Natural killer cell (primary cell): ENCODE data around the gene TPMT. TPM values are rescaled to one million over a fixed set of nuclear protein-coding genes. Genes with fewer than 3 reads are reported as not detected.

Experiments used
- ATAC-seq, 3 donors: fragments of 150-1000 bp in 2 of 3; fragments of 200-7000 bp in 1 of 3; cut with Tn5 transposase; 1 replicate in 1 of 3; 2 replicates in 2 of 3; pipeline ENCODE4 v1.10.0; 2021; ENCODE audit warnings: mild to moderate bottlenecking in 2 of 3, moderate library complexity in 2 of 3
- DNase-seq, 2 donors: peaks; one replicate each; pipeline versions ENCODE4 v3.0.0 to v3.0.0-alpha.2; 2013 to 2021; ENCODE audit warnings: mixed read lengths in 1 of 2
- H3K27ac ChIP-seq: one replicate; pipeline ENCODE4 v1.5.1; 2013; ENCODE audit warnings: mild to moderate bottlenecking, low read length
- H3K27me3 ChIP-seq: one replicate; pipeline ENCODE4 v1.6.1; 2013; ENCODE audit warnings: low read length; ENCODE audit not compliant: control insufficient read depth, insufficient read depth
- H3K36me3 ChIP-seq: one replicate; pipeline ENCODE4 v1.6.1; 2013; ENCODE audit warnings: low read length; ENCODE audit not compliant: control insufficient read depth, insufficient read depth
- H3K4me1 ChIP-seq: one replicate; pipeline ENCODE4 v1.6.1; 2013; ENCODE audit warnings: low read length; ENCODE audit not compliant: control insufficient read depth, insufficient read depth
- H3K4me3 ChIP-seq: one replicate; pipeline ENCODE4 v1.5.1; 2013; ENCODE audit warnings: low read length
- H3K9me3 ChIP-seq: one replicate; pipeline ENCODE4 v1.6.1; 2013; ENCODE audit warnings: low read length; ENCODE audit not compliant: control insufficient read depth, insufficient read depth
- H3K27ac Mint-ChIP-seq, 2 donors: one replicate each; pipeline ENCODE4 v1.8.0; 2022; ENCODE audit warnings: mild to moderate bottlenecking in 2 of 2, mixed read lengths in 2 of 2, moderate library complexity in 1 of 2
- H3K27me3 Mint-ChIP-seq, 2 donors: one replicate each; pipeline ENCODE4 v1.8.0; 2022; ENCODE audit warnings: low read depth in 2 of 2, mixed read lengths in 2 of 2
- H3K36me3 Mint-ChIP-seq: one replicate; pipeline ENCODE4 v1.8.0; 2022; ENCODE audit warnings: mixed read lengths
- H3K4me1 Mint-ChIP-seq, 2 donors: one replicate each; pipeline ENCODE4 v1.8.0; 2022; ENCODE audit warnings: mixed read lengths in 2 of 2
- H3K4me3 Mint-ChIP-seq: one replicate; pipeline ENCODE4 v1.8.0; 2022; ENCODE audit warnings: mild to moderate bottlenecking, moderate library complexity, mixed read lengths
- H3K9me3 Mint-ChIP-seq, 2 donors: one replicate each; pipeline ENCODE4 v1.8.0; 2022; ENCODE audit warnings: mixed read lengths in 2 of 2
- WGBS: methylation state at CpG from one replicate; pipeline ENCODE4 v1.1.7; 2013; ENCODE audit warnings: missing lambda C conversion rate; ENCODE audit not compliant: insufficient coverage; 5-methylcytosine and 5-hydroxymethylcytosine counted together
- intact Hi-C: fragments of 100-400 bp; cut with micrococcal nuclease; formaldehyde crosslinking; loops from one replicate; pipeline ENCODE4 v1.14.2; 2022
- total RNA-seq, 4 donors: library from RNA; stranded (reverse); fragments of 120-200 nt in 1 of 4; gene quantifications; one replicate each; pipeline versions ENCODE4 v1.2.3 to v1.2.4, GENCODE V29; 2013 to 2022
- TF ChIP-seq, protein P1 (sequence below): fragments of 200-600 bp; IDR thresholded peaks from one replicate; pipeline ENCODE4 v1.8.0; 2022; ENCODE audit warnings: antibody characterized with exemption

The TPMT gene
- total RNA-seq, 3 donors from 2014 or later (not counting 1 experiment from before 2014, with no cell fraction given): 8.9 to 11.4 (median 9.6) TPM

DNA sequence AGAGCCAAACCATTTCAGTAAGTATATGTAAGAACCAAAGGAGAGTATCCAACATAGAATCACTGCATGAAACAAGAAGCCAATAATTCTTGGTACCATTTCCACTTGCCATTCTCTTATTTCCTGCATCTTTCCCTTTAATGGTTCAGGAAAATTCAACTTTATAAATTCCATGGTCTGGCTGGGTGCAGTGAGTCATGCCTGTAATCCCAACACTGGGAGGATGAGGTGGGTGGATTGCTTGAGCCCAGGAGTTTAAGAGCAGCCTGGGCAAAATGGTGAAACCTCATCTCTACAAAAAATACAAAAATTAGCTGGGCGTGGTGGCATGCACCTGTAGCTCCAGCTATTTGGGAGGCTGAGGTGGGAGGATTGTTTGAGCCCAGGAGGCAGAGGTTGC, 53.6 kb downstream of the TPMT start:
- Mint-ChIP-seq H3K27ac (no peak overlapping the region), H3K4me1 (peaks cover 3 to 4% of the 10 kb centered on the region in 2 donors), H3K36me3 (peaks cover 7% of the 10 kb centered on the region), H3K27me3 (peaks cover 16 to 29% of the 10 kb centered on the region in 2 donors), H3K9me3 (peaks cover 0 to 2% of the 10 kb centered on the region in 2 donors), H3K4me3 (no peak overlapping the region)
- Histone ChIP-seq H3K9me3 (no peaks in the 10 kb centered on the region), H3K4me1 (no peaks in the 10 kb centered on the region), H3K27me3 (no peaks in the 10 kb centered on the region), H3K36me3 (no peaks in the 10 kb centered on the region), H3K27ac (no peak overlapping the region), H3K4me3 (no peak overlapping the region)
- DNase-seq (no peak), ATAC-seq (no peak)
- WGBS: 78% methylated on average over 1 of the region's 1 CpG
- intact Hi-C loops: no loop called here
- TF ChIP-seq, protein P1, sequence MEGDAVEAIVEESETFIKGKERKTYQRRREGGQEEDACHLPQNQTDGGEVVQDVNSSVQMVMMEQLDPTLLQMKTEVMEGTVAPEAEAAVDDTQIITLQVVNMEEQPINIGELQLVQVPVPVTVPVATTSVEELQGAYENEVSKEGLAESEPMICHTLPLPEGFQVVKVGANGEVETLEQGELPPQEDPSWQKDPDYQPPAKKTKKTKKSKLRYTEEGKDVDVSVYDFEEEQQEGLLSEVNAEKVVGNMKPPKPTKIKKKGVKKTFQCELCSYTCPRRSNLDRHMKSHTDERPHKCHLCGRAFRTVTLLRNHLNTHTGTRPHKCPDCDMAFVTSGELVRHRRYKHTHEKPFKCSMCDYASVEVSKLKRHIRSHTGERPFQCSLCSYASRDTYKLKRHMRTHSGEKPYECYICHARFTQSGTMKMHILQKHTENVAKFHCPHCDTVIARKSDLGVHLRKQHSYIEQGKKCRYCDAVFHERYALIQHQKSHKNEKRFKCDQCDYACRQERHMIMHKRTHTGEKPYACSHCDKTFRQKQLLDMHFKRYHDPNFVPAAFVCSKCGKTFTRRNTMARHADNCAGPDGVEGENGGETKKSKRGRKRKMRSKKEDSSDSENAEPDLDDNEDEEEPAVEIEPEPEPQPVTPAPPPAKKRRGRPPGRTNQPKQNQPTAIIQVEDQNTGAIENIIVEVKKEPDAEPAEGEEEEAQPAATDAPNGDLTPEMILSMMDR: no peak

DNA sequence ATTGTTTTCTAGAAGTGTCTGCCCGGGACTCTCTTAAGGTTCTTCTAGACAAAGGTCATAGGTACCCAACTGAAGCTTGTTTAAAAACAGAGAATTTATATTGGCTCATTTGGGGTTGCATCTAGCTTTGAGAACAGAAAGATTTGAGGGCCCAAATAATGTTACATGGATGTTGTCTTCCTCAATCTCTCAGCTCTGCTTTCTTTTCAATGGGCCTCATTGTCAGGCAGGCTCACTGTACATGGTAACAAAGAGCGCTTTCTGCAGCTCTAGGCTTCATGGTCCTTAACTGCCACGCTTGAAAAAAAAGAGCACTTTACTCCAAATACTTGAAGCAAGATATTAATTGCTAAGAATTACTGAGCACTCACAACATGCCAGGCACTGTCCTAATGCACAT, 54.6 kb downstream of the TPMT start:
- Histone ChIP-seq H3K27me3 (no peaks in the 10 kb centered on the region), H3K4me3 (no peak overlapping the region), H3K36me3 (no peaks in the 10 kb centered on the region), H3K27ac (no peak overlapping the region), H3K4me1 (no peaks in the 10 kb centered on the region), H3K9me3 (no peaks in the 10 kb centered on the region)
- TF ChIP-seq, protein P1: no peak
- no peaks in the 10 kb centered on the region for H3K36me3 Mint-ChIP-seq
- ATAC-seq (no peak), DNase-seq (no peak)
- H3K9me3 Mint-ChIP-seq: no peaks in the 10 kb centered on the region
- peaks cover 13 to 29% of the 10 kb centered on the region in 2 donors for H3K27me3 Mint-ChIP-seq
- WGBS: 92% methylated on average over 3 of the region's 3 CpGs
- no peak overlapping the region for H3K4me3 Mint-ChIP-seq
- no peak overlapping the region for H3K27ac Mint-ChIP-seq
- intact Hi-C loops: no loop called here
- peaks cover 3 to 4% of the 10 kb centered on the region in 2 donors for H3K4me1 Mint-ChIP-seq

DNA sequence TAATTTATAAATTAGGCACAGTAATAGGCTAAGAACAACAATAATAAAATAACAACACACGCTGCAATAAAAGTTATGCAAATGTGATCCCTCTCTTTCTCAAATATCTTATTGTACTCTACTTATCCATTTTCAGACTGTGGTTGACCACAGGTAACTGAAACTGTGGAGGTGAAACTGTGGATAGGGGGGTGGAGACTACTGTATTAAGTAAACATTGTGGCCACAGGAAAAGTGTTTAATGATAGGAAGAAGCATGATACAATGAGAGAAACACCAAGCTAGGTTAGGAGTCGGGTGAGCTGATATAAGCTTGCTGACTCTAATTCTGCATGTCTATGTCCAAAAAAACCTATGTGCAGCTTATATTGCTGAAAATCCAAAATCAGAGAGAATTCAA, 55.4 kb downstream of the TPMT start:
- no peaks in the 10 kb centered on the region for H3K27me3 ChIP-seq
- intact Hi-C loops: no loop called here
- no peak for ATAC-seq
- Mint-ChIP-seq H3K27ac (no peak overlapping the region), H3K4me3 (no peak overlapping the region), H3K4me1 (peaks cover 3 to 4% of the 10 kb centered on the region in 2 donors), H3K9me3 (no peaks in the 10 kb centered on the region), H3K36me3 (no peaks in the 10 kb centered on the region), H3K27me3 (peaks cover 13 to 29% of the 10 kb centered on the region in 2 donors)
- 45% methylated on average over 1 of the region's 2 CpGs for WGBS
- H3K9me3 ChIP-seq: no peaks in the 10 kb centered on the region
- no peaks in the 10 kb centered on the region for H3K4me1 ChIP-seq
- no peak overlapping the region for H3K27ac ChIP-seq
- TF ChIP-seq, protein P1: no peak
- no peak overlapping the region for H3K4me3 ChIP-seq
- no peaks in the 10 kb centered on the region for H3K36me3 ChIP-seq
- no peak for DNase-seq

DNA sequence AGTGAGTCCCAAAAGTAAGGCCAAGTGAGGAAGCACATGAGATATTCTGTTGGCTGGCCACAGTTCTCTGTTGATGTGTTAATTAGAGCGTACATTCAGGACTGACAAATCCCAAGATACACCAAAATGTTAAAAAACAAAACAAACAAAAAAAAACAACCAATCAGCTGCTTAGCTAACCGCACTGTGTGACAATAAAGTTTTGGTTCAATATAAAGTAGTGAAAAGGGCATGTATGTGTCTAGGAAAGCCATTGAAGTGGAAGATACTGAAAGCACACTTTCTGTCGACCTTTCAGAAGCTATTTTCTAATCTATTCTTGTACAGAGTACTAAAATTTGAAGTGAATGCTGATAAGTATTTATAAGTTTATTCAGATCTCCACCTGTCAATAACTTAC, 58.5 kb downstream of the TPMT start:
- H3K9me3 Mint-ChIP-seq: no peaks in the 10 kb centered on the region
- H3K4me3 Mint-ChIP-seq: no peak overlapping the region

More for the DNA sequence above, 58.5 kb downstream of the TPMT start:
- no peak overlapping the region for H3K27ac Mint-ChIP-seq
- peaks cover 10 to 22% of the 10 kb centered on the region in 2 donors for H3K27me3 Mint-ChIP-seq
- Histone ChIP-seq H3K4me3 (no peak overlapping the region), H3K36me3 (no peaks in the 10 kb centered on the region), H3K27me3 (no peaks in the 10 kb centered on the region), H3K9me3 (no peaks in the 10 kb centered on the region), H3K27ac (no peak overlapping the region), H3K4me1 (no peaks in the 10 kb centered on the region)
- no peaks in the 10 kb centered on the region for H3K36me3 Mint-ChIP-seq
- intact Hi-C loops: no loop called here
- 100% methylated on average over 2 of the region's 3 CpGs for WGBS
- TF ChIP-seq, protein P1: no peak
- ATAC-seq (no peak), DNase-seq (no peak)
- peaks cover 3 to 4% of the 10 kb centered on the region in 2 donors for H3K4me1 Mint-ChIP-seq
